H9 (cell line): Measurements from ENCODE around the gene ATRNL1. TPM values are rescaled to one million over a fixed set of nuclear protein-coding genes. Genes with fewer than 3 reads are reported as not detected.

Source experiments
- DNase-seq: peaks from one replicate; pipeline ENCODE4 v3.0.0-alpha.2; 2017
- H2AFZ ChIP-seq: one replicate; pipeline ENCODE4 v1.6.1; 2013; ENCODE audit warnings: mild to moderate bottlenecking, low read length, control low read depth, moderate library complexity
- H2AK5ac ChIP-seq: 2 replicates; pipeline ENCODE4 v1.6.1; 2013; ENCODE audit warnings: low read length, control low read depth, mixed read lengths; ENCODE audit not compliant: insufficient read length
- H2BK120ac ChIP-seq: one replicate; pipeline ENCODE4 v1.6.1; 2013; ENCODE audit warnings: low read depth, mild to moderate bottlenecking, low read length, control low read depth, inconsistent platforms; ENCODE audit not compliant: poor library complexity, severe bottlenecking
- H2BK12ac ChIP-seq: 2 replicates; pipeline ENCODE4 v1.6.1; 2013; ENCODE audit warnings: low read length, control low read depth, mixed read lengths, low read depth; ENCODE audit not compliant: insufficient read length
- H2BK15ac ChIP-seq: 2 replicates; pipeline ENCODE4 v1.6.1; 2013; ENCODE audit warnings: low read depth, low read length, control low read depth
- H2BK20ac ChIP-seq: one replicate; pipeline ENCODE4 v1.6.1; 2013; ENCODE audit warnings: low read depth, mild to moderate bottlenecking, low read length, control low read depth, inconsistent platforms; ENCODE audit not compliant: poor library complexity, severe bottlenecking
- H2BK5ac ChIP-seq: 2 replicates; pipeline ENCODE4 v1.6.1; 2013; ENCODE audit warnings: low read length, control low read depth, mixed read lengths; ENCODE audit not compliant: insufficient read length
- H3K14ac ChIP-seq: 2 replicates; pipeline ENCODE4 v1.6.1; 2013; ENCODE audit warnings: low read length, control low read depth; ENCODE audit not compliant: insufficient read depth
- H3K18ac ChIP-seq: 2 replicates; pipeline ENCODE4 v1.6.1; 2013; ENCODE audit warnings: low read depth, mild to moderate bottlenecking, mixed read lengths, low read length, control low read depth; ENCODE audit not compliant: insufficient read length
- H3K23ac ChIP-seq: 2 replicates; pipeline ENCODE4 v1.6.1; 2013; ENCODE audit warnings: low read length, control low read depth, mixed read lengths, low read depth; ENCODE audit not compliant: insufficient read length
- H3K23me2 ChIP-seq: 2 replicates; pipeline ENCODE4 v1.6.1; 2013; ENCODE audit warnings: low read depth, mild to moderate bottlenecking, mixed read lengths, low read length, control low read depth; ENCODE audit not compliant: insufficient read length, poor library complexity, severe bottlenecking
- H3K27ac ChIP-seq: 2 replicates; pipeline ENCODE4 v1.5.1; 2013; ENCODE audit warnings: low read length, control low read depth, mixed read lengths, low read depth; ENCODE audit not compliant: insufficient read length
- H3K27me3 ChIP-seq: 2 replicates; pipeline ENCODE4 v1.6.1; 2013; ENCODE audit warnings: low read length, control low read depth, inconsistent platforms; ENCODE audit not compliant: insufficient read depth
- H3K4ac ChIP-seq: 2 replicates; pipeline ENCODE4 v1.6.1; 2013; ENCODE audit warnings: low read depth, mild to moderate bottlenecking, control low read depth, inconsistent platforms, low read length, moderate library complexity
- H3K4me1 ChIP-seq: 2 replicates; pipeline ENCODE4 v1.6.1; 2013; ENCODE audit warnings: low read length, control low read depth, inconsistent platforms; ENCODE audit not compliant: insufficient read depth
- H3K4me2 ChIP-seq: 2 replicates; pipeline ENCODE4 v1.6.1; 2013; ENCODE audit warnings: low read length, control low read depth, mixed read lengths; ENCODE audit not compliant: insufficient read length, insufficient read depth
- H3K56ac ChIP-seq: 2 replicates; pipeline ENCODE4 v1.6.1; 2013; ENCODE audit warnings: low read depth, mild to moderate bottlenecking, mixed read lengths, low read length, control low read depth; ENCODE audit not compliant: insufficient read length
- H3K79me1 ChIP-seq: 2 replicates; pipeline ENCODE4 v1.6.1; 2013; ENCODE audit warnings: low read depth, mild to moderate bottlenecking, moderate library complexity, low read length, control low read depth, inconsistent platforms; ENCODE audit not compliant: insufficient read depth, poor library complexity, severe bottlenecking
- H3K79me2 ChIP-seq: 2 replicates; pipeline ENCODE4 v1.6.1; 2013; ENCODE audit warnings: low read length, control low read depth, inconsistent platforms; ENCODE audit not compliant: insufficient read depth
- H3K9ac ChIP-seq: 2 replicates; pipeline ENCODE4 v1.6.1; 2013; ENCODE audit warnings: low read length, control low read depth, mixed read lengths; ENCODE audit not compliant: insufficient read length; ENCODE audit errors: extremely low read depth
- H3K9me3 ChIP-seq: one replicate; pipeline ENCODE4 v1.6.1; 2013; ENCODE audit warnings: low read depth, low read length, inconsistent platforms; ENCODE audit not compliant: control insufficient read depth
- H3T11ph ChIP-seq: one replicate; pipeline ENCODE4 v1.6.1; 2013; ENCODE audit warnings: mild to moderate bottlenecking, low read length, control low read depth, inconsistent platforms
- H4K20me1 ChIP-seq: one replicate; pipeline ENCODE4 v1.6.1; 2013; ENCODE audit not compliant: control insufficient read depth, insufficient read length, insufficient read depth
- H4K5ac ChIP-seq: 2 replicates; pipeline ENCODE4 v1.6.1; 2013; ENCODE audit warnings: low read depth, mild to moderate bottlenecking, mixed read lengths, low read length, control low read depth; ENCODE audit not compliant: insufficient read length
- H4K8ac ChIP-seq: replicated peaks from 2 replicates; pipeline ENCODE4 v1.6.1; 2013; ENCODE audit warnings: low read length, control low read depth, mixed read lengths, low read depth; ENCODE audit not compliant: insufficient read length
- H4K91ac ChIP-seq: 2 replicates; pipeline ENCODE4 v1.6.1; 2013; ENCODE audit warnings: low read depth, mild to moderate bottlenecking, moderate library complexity, mixed read lengths, low read length, control low read depth; ENCODE audit not compliant: insufficient read length
- H3K27ac Mint-ChIP-seq, 3 experiments: 2 replicates in 2 of 3; 3 replicates in 1 of 3; pipeline ENCODE4 v1.8.0; 2020 to 2021; ENCODE audit warnings: mixed read lengths in 3 of 3, mild to moderate bottlenecking in 1 of 3, moderate library complexity in 1 of 3
- H3K27me3 Mint-ChIP-seq: 2 replicates; pipeline ENCODE4 v1.8.0; 2021; ENCODE audit warnings: low read depth, mild to moderate bottlenecking, moderate library complexity, mixed read lengths
- H3K36me3 Mint-ChIP-seq, 3 experiments: 2 replicates in 2 of 3; 3 replicates in 1 of 3; pipeline ENCODE4 v1.8.0; 2020 to 2021; ENCODE audit warnings: low read depth in 3 of 3, mixed read lengths in 3 of 3; ENCODE audit not compliant: insufficient read depth in 1 of 3
- H3K4me1 Mint-ChIP-seq, 2 experiments: 2 replicates each; pipeline ENCODE4 v1.8.0; 2020; ENCODE audit warnings: mixed read lengths in 2 of 2
- H3K4me3 Mint-ChIP-seq, 2 experiments: 2 replicates in 1 of 2; 3 replicates in 1 of 2; pipeline ENCODE4 v1.8.0; 2020 to 2021; ENCODE audit warnings: mild to moderate bottlenecking in 2 of 2, mixed read lengths in 2 of 2, moderate library complexity in 1 of 2
- H3K9me3 Mint-ChIP-seq, 2 experiments: 2 replicates in 1 of 2; 3 replicates in 1 of 2; pipeline ENCODE4 v1.8.0; 2020; ENCODE audit warnings: mild to moderate bottlenecking in 2 of 2, mixed read lengths in 2 of 2, moderate library complexity in 1 of 2
- WGBS: extraction: QIAGEN DNeasy Blood & Tissue Kit; methylation state at CpG from one replicate; pipeline ENCODE4 v1.1.7; 2013; ENCODE audit warnings: missing lambda C conversion rate, low lambda C conversion rate, mixed read lengths; ENCODE audit not compliant: insufficient read length; ENCODE audit errors: extremely low coverage; 5-methylcytosine and 5-hydroxymethylcytosine counted together
- total RNA-seq: library from RNA; stranded (reverse); gene quantifications from 2 replicates; pipeline ENCODE4 v1.2.1, GENCODE V29; 2021
- TF ChIP-seq, protein P1 (sequence below): fragments of 200-600 bp; sonication (generic); conservative IDR thresholded peaks from 3 replicates; pipeline ENCODE4 v1.8.0; 2021; ENCODE audit warnings: antibody characterized with exemption, mild to moderate bottlenecking

ATRNL1 gene
- total RNA-seq, 1 experiment from 2014 or later: 9.2 TPM

DNA sequence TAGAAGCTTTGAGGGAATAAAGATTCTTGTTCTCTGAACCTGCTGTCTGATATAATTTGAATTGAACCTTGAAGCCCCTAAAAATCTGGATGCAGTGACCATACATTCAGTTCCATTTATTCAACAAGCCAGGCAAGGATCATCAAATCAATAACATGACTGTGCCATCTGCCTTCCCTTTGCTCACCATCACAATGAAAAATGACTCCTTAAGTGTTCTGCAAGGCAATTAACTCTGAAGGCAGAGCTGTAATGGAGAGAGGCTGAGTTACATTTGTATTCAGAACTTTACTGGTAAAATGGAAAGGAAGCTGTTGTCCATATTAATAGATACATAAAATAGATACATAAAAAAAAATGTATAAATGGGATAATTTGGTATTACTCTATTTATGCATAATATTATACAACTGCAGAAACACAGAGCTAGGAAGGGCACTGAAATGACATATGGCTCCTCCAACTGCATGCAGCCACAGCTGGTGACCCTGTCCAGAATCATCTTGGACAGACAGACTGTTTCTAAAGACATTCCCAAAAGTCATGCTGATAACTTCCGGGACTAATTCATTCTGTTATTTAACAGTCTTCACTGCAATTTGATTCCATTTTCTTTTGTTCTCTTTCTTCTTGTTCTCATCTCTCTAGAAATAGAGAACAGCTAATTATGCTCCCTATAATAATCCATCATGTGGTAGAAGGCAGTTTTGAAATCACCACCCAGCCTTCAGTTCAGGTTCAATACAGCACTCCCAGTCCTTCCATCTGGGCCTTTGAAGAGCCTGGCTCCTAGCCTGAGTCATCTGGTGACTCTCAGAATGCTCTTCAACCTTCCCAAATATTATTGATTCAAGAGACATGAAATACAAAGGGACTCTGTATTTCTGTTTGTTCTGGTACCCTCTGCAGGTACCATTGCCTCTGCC is 767.3 kb downstream of the ATRNL1 start:
- H4K91ac ChIP-seq: no peak overlapping the region
- no peak overlapping the region for H3K23ac ChIP-seq
- H2BK20ac ChIP-seq: no peak overlapping the region
- no peak overlapping the region for H2BK12ac ChIP-seq
- no peak overlapping the region for H3K14ac ChIP-seq
- H2AK5ac ChIP-seq: no peak overlapping the region
- no peak overlapping the region for H3K4ac ChIP-seq
- H3T11ph ChIP-seq: no peak overlapping the region
- Mint-ChIP-seq H3K36me3 (peaks cover 0 to 4% (median 3%) of the 10 kb centered on the region in 3 experiments; a peak in 1 of 7 replicates), H3K9me3 (peaks cover 0 to 3% of the 10 kb centered on the region in 2 experiments; a peak in 2 of 5 replicates), H3K27ac (no peak overlapping the region), H3K4me1 (peaks cover 0 to 4% of the 10 kb centered on the region in 2 experiments; a peak in 1 of 4 replicates), H3K27me3 (no peaks in the 10 kb centered on the region), H3K4me3 (no peak overlapping the region)
- H2BK5ac ChIP-seq: no peak overlapping the region
- peaks cover 3% of the 10 kb centered on the region for H4K20me1 ChIP-seq
- WGBS: no CpG with 5 or more reads among the region's 1 CpG
- no peak overlapping the region for H3K18ac ChIP-seq
- H3K27ac ChIP-seq: no peak overlapping the region
- no peaks in the 10 kb centered on the region for H3K79me2 ChIP-seq
- H2BK120ac ChIP-seq: no peak overlapping the region
- H3K27me3 ChIP-seq: no peaks in the 10 kb centered on the region
- DNase-seq: no peak
- no peak overlapping the region for H4K5ac ChIP-seq
- no peaks in the 10 kb centered on the region for H3K23me2 ChIP-seq
- H3K9me3 ChIP-seq: no peaks in the 10 kb centered on the region
- no peak overlapping the region for H3K56ac ChIP-seq
- H3K79me1 ChIP-seq: no peaks in the 10 kb centered on the region
- no peak overlapping the region for H4K8ac ChIP-seq
- no peak overlapping the region for H2BK15ac ChIP-seq
- no peak overlapping the region for H3K9ac ChIP-seq
- TF ChIP-seq, protein P1, sequence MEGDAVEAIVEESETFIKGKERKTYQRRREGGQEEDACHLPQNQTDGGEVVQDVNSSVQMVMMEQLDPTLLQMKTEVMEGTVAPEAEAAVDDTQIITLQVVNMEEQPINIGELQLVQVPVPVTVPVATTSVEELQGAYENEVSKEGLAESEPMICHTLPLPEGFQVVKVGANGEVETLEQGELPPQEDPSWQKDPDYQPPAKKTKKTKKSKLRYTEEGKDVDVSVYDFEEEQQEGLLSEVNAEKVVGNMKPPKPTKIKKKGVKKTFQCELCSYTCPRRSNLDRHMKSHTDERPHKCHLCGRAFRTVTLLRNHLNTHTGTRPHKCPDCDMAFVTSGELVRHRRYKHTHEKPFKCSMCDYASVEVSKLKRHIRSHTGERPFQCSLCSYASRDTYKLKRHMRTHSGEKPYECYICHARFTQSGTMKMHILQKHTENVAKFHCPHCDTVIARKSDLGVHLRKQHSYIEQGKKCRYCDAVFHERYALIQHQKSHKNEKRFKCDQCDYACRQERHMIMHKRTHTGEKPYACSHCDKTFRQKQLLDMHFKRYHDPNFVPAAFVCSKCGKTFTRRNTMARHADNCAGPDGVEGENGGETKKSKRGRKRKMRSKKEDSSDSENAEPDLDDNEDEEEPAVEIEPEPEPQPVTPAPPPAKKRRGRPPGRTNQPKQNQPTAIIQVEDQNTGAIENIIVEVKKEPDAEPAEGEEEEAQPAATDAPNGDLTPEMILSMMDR: no peak
- H3K4me2 ChIP-seq: no peak overlapping the region
- no peak overlapping the region for H2AFZ ChIP-seq
- H3K4me1 ChIP-seq: peaks cover 4% of the 10 kb centered on the region; the same call in 1 of the 2 replicates
